HG02885 (cell line): ENCODE results near the gene CD59.
"Not testable (repeated sequence)": the region's sequence is repeated elsewhere in the genome, so short reads cannot be mapped to it uniquely, and the experiment has no call there.

Experiments
- ATAC-seq: cut with Tn5 transposase; IDR thresholded peaks from one replicate; pipeline ENCODE4 v1.9.1; 2021; ENCODE audit warnings: mild to moderate bottlenecking; ENCODE audit not compliant: unreplicated experiment, poor library complexity

The CD59 gene

GRCh38 chr11:33670250-33671011 is 65.8 kb downstream of the CD59 start:
- no peak for ATAC-seq

DNA sequence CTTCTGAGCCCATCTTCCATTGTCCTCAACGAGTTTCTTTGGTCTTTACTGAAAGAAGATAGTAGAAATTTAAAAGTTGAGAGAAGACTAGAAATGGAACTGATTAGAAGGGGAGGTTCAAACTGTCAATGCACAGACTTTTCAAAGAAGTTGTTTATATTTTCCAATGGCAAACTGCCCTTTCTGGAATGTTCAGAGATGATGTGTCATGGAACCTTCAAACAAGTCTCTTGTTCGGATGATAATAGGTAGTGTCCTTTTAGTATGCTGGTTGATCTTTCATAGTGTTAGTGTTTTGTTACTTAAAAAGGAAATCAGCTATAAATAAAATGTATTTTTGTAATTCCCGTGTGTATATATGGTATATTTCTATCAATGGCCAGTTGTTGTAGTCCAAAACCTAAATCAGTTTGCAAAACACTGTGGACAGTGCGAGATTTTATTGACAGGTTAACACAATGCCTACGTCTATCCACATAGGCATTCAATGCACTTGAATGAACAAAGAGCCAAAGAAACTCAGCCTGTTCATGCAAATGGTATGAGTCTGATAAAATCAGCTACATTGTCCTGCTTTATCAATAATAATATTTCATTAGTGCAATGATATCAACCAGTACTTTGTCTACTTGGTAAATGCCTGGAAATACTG is 66.5 kb downstream of the CD59 start:
- no peak for ATAC-seq

DNA sequence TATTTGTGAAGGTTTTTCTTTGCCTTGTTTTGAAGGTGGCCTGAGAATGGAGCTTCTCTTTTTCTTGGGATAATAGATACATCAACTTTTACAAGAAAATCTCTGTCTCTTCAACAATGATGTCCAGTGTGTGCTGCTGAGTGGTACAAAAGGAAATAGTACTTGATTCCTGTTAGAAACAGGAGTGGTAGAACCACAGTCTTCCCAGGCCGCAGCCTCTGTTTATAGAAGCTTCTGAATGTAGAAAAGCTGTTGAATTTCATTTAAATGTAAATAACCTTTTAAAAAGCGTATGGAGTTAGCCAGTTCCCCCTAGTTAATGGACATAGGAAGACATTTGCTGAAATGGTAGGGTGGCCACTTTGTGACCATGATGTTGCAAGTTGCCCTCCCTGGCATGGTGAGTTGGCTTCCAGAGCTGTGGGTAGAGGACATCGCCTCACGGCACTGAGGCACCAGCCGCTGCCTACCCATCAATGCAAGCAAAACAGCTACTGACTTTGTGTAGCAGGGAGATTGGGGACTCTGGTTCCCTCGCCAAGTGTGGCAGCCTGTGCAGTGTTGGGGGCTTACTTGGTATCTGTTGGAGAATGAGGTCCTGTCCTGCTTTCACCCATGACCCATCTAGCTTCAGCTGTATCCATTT is 67.1 kb downstream of the CD59 start:
- no peak for ATAC-seq

DNA sequence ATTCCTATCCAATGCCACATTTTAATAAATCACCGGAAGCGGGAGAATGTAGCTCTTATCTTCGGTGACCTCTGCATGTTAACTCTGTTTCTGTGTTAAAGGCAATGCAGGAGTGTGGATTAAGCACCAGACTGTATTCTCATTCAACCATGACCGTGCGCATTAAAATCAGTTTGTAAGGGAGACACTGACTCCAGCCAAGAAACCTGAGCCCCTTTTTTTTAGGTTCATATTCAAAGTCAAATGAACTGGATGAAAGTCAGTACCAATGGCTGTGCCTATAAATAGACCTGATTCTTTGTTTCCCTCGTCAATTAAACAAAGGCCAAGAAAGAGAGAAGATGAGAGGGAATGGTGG is 67.8 kb downstream of the CD59 start:
- no peak for ATAC-seq

DNA sequence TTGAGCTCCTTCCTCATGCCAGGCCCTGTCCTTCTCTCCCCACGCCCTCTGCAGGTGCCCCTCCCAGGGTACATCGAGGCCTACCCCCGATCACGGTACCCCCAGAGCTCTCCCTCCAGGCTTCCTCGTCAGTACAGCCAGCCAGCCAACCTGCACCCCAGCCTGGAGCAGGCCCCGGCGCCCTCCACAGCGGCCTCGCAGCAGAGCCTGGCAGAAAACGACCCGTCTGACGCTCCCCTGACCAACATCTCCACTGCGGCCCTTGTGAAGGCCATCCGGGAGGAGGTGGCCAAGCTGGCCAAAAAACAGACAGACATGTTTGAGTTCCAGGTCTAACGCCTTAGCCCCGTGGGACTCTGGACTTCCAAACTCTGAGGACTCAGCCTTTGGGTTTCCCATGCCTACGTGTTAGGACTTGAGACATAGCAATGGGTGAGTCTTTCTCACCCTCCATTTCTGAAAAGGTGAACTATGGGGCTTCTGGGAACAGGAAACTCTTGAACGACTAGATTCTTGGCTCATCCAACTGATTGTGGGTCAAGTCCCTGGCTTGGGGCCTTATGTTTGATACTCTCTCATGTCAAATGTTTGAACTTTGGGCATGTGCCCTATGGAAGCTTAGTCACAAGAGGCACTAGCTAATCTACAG is 68.3 kb downstream of the CD59 start:
- no peak for ATAC-seq

DNA sequence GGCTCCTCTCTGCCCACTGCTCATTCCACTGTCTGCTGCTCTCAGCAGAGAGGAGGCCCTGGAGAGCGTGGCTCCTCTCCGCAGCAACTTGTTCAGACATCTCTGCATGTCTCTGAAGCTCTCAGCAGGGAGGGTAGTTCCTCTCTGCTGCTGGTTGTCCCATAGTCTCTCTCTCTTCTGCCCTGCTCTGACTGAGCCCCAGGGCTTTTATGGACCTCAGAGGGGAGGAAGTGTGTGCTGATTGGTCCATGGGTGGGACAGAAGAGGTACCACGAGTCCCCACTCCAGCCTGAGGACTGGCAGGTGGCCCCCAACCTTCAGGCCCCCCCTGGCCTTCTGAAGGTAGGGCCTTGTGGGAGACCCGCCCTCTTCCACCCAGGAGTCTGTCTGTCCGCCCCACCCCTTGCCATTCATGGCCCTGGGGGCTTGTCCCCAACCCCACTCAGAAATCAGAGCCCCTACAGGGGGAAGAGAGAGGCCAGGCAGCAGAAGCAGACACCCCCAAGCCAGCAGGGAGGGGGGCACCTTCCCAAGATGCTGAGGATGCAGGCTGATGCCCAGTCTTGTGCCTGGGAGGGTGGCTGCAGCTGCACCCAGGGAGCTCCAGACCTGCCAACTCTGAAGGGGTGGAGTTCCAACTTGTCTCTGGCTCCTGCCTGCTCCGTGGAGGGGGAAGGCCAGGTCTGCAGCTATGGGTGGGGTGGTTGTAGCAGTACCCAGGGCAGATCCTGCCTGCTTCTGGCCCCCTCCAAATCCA is 70.7 kb downstream of the CD59 start:
- ATAC-seq, result no peak

DNA sequence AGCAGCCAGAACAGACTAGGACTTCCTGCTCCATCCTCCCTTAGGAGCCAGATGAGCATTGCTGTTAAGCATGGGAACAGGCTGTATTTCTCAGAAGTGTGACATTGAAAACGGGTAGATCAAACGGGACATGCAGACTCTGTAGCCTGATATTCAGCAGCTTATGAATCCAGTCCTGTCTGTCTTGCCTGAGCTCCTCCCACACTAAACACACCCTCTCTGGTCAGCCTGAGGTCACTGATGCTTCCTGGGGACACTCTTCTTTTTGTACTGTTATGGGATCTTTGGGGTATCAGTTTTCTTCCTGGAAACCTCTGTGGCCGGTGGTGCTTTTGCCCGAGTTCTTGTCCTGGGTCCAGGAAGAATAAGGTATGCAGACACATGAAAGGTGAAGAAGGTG is 71.4 kb downstream of the CD59 start:
- ATAC-seq, result no peak

DNA sequence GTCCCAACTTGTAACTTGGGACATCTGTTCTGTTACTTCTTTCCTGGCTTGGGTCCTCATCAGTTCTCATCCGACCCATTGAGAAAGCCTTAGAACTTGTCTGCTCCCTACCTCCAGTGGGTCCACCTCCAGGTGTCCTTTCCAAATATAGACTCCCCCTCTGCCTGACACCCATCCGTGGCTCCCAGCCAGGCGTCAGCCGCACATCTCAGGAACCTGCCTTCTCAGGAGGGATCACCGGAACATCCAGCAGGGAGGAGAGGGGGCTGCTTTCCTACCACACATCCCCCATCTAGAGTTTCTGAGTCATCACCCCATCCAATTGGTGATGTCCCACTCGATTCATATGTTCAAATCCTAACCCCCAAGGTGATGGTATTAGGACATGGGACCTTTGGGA is 72.1 kb downstream of the CD59 start:
- ATAC-seq, result no peak

DNA sequence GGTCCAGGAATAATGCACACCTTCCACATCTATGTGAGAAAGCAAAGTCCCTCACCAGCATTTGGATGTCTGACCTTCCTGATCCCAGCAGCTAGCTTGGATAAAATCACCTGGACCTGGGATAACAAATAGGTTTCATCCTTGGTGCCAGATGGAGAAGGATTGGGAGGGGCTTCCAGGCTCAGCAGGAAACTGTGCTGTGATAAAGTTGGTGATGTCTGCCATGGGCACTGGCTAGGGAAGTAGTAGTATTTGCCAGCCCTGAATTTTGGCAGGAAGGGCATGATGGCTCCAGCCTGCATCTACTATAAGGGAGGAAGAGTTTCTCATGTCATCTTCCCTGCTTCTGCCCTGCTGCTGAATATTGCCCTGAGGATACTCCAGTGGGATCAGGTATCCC is 73.1 kb downstream of the CD59 start:
- ATAC-seq, result no peak

DNA sequence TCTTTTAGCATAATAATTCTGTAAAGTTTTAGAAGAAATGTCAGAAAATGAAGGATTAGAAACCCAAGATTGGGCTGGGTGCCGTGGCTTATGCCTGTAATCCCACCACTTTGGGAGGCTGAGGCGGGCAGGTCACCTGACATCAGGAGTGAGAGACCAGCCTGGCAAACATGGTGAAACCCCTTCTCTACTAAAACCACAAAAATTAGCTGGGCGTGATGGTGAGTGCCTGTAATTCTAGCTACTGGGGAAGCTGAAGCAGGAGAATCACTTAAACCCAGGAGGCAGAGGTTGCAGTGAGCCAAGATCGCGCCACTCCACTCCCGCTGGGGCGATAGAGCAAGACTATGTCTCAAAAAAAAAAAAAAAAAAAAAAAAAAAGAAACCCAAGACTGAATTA is 74.7 kb downstream of the CD59 start:
- ATAC-seq, result not testable (repeated sequence)

- no peak for ATAC-seq
Observed at GRCh38 chr11:33660962-33661361, 75.3 kb downstream of the CD59 start.

- no peak for ATAC-seq
Observed at GRCh38 chr11:33659370-33660139, 76.7 kb downstream of the CD59 start.

GRCh38 chr11:33658195-33658900 is 77.9 kb downstream of the CD59 start:
- ATAC-seq, result no peak

DNA sequence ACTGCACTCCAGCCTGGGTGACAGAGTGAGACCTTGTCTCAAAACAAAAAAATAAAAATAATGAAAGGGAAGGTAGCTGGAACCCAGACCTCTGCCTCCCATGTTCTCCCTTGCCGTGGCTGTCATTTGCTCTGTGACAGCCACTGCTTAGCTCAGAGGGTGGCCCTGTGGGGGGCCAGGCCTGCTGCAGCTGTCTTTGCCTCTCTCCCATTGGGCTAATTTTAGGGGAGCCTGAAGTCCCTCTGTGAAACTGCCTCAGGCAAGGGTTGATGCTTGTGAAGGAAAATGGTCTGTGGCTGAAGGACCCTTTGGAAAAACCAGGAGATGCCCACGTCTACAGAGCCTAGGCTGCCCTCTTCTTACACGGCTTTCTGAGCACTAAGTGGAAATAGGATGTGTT is 78.5 kb downstream of the CD59 start:
- no peak for ATAC-seq

DNA sequence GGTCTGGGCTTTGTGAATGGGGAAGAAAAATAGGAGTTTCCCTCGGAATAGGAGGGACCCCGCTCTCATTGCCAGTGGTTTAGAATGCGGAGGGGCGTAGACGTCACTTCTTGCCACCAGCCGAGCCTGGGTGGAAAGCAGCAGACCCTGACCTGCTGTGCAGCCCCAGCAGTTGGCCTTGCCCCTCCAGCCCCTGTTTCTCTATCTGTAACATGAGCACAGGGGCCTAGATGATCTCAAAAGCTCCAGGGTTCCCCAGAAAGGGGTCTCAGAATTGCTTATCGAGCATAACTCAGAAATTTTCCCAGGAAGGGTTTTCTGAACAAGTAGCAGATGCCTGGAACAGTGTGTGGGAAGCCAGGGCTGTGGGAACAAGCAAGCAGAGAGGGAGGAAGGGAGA is 79.5 kb downstream of the CD59 start:
- no peak for ATAC-seq

GRCh38 chr11:33655842-33656600 is 80.2 kb downstream of the CD59 start:
- ATAC-seq, result peak; percentile 82

- no peak for ATAC-seq
Observed at GRCh38 chr11:33654594-33654993, 81.6 kb downstream of the CD59 start.
